OCI-LY1 (cell line): Measurements from ENCODE around the gene HDLBP.

ENCODE experiments used
- H2AFZ ChIP-seq: fragments of 200-600 bp; sonication (generic), shearing (Covaris generic); 2 replicates; pipeline ENCODE4 v1.6.0; 2014; ENCODE audit warnings: antibody characterized with exemption, mild to moderate bottlenecking, low read length
- H3F3A ChIP-seq: fragments of 200-600 bp; sonication (generic), shearing (Covaris generic); 2 replicates; pipeline ENCODE4 v1.6.0; 2014; ENCODE audit warnings: mild to moderate bottlenecking, antibody characterized with exemption, low read length, moderate library complexity; ENCODE audit not compliant: insufficient read depth
- H3K27ac ChIP-seq: fragments of 200-600 bp; sonication (generic); 2 replicates; pipeline ENCODE4 v1.5.1; 2014; ENCODE audit warnings: low read length, mixed run types, mild to moderate bottlenecking, low read depth; ENCODE audit not compliant: poor library complexity, severe bottlenecking
- H3K27me3 ChIP-seq: fragments of 200-600 bp; sonication (generic); 2 replicates; pipeline ENCODE4 v1.6.0; 2014; ENCODE audit warnings: antibody characterized with exemption, mild to moderate bottlenecking, low read length, moderate library complexity; ENCODE audit not compliant: insufficient read depth
- H3K36me3 ChIP-seq: fragments of 200-600 bp; sonication (generic); 2 replicates; pipeline ENCODE4 v1.6.1; 2014; ENCODE audit warnings: mild to moderate bottlenecking, antibody characterized with exemption, low read length, moderate library complexity, mixed read lengths; ENCODE audit not compliant: insufficient read depth
- H3K4me1 ChIP-seq: fragments of 200-600 bp; sonication (generic); 2 replicates; pipeline ENCODE4 v1.5.1; 2014; ENCODE audit warnings: mild to moderate bottlenecking, low read length, moderate library complexity; ENCODE audit not compliant: insufficient read depth, severe bottlenecking
- H3K4me2 ChIP-seq: fragments of 200-600 bp; sonication (generic), shearing (Covaris generic); 2 replicates; pipeline ENCODE4 v1.6.1; 2014; ENCODE audit warnings: low read length
- H3K4me3 ChIP-seq: fragments of 200-600 bp; sonication (generic); 2 replicates; pipeline ENCODE4 v1.5.1; 2014; ENCODE audit warnings: low read length, low read depth, mild to moderate bottlenecking, mixed read lengths; ENCODE audit not compliant: poor library complexity, severe bottlenecking
- H3K79me2 ChIP-seq: fragments of 200-600 bp; shearing (Covaris generic); 2 replicates; pipeline ENCODE4 v1.6.1; 2016; ENCODE audit warnings: mixed run types, low read length, mixed read lengths; ENCODE audit not compliant: insufficient read depth
- H3K9ac ChIP-seq: fragments of 200-600 bp; sonication (generic), shearing (Covaris generic); 2 replicates; pipeline ENCODE4 v1.6.1; 2014; ENCODE audit warnings: mild to moderate bottlenecking, low read length, mixed read lengths
- H3K9me2 ChIP-seq: fragments of 200-600 bp; sonication (generic), shearing (Covaris generic); 2 replicates; pipeline ENCODE4 v1.6.1; 2014; ENCODE audit warnings: low read depth, mild to moderate bottlenecking, low read length, mixed read lengths
- H3K9me3 ChIP-seq: fragments of 200-600 bp; shearing (Covaris generic); 2 replicates; pipeline ENCODE4 v1.6.1; 2014; ENCODE audit warnings: low read length, mixed read lengths
- H4K20me1 ChIP-seq: fragments of 200-600 bp; sonication (generic), shearing (Covaris generic); 2 replicates; pipeline ENCODE4 v1.6.0; 2016; ENCODE audit warnings: mild to moderate bottlenecking, low read length; ENCODE audit not compliant: insufficient read depth
- CTCF ChIP-seq: fragments of 200-600 bp; sonication (generic), shearing (Covaris generic); IDR thresholded peaks from 2 replicates; pipeline ENCODE4 v1.5.1; 2017; ENCODE audit warnings: mild to moderate bottlenecking, antibody characterized with exemption, low read length, moderate library complexity, mixed read lengths
- EZH2 ChIP-seq: fragments of 200-600 bp; sonication (generic), shearing (Covaris generic); IDR thresholded peaks from 2 replicates; pipeline ENCODE4 v1.8.0; 2017; ENCODE audit warnings: borderline replicate concordance, mixed run types, mild to moderate bottlenecking, antibody characterized with exemption, low read length, moderate library complexity, mixed read lengths

HDLBP gene

GRCh38 chr2:241329669-241330615 is 14.5 kb upstream of the HDLBP start:
- Histone ChIP-seq H3K4me2 (no peak overlapping the region), H4K20me1 (no peaks in the 10 kb centered on the region), H3K27ac (no peak overlapping the region), H3K9ac (no peak overlapping the region), H3K36me3 (peaks cover 95% of the 10 kb centered on the region), H3K9me3 (no peaks in the 10 kb centered on the region), H2AFZ (no peak overlapping the region), H3K9me2 (no peaks in the 10 kb centered on the region), H3K4me3 (no peak overlapping the region), H3K27me3 (no peaks in the 10 kb centered on the region), H3K79me2 (peaks cover 14% of the 10 kb centered on the region), H3F3A (no peaks in the 10 kb centered on the region), H3K4me1 (peaks cover 8% of the 10 kb centered on the region)
- TF ChIP-seq CTCF (no peak), EZH2 (no peak)

- Histone ChIP-seq H3K9ac (no peak overlapping the region), H3K79me2 (peaks cover 60% of the 10 kb centered on the region), H4K20me1 (no peaks in the 10 kb centered on the region), H3F3A (no peaks in the 10 kb centered on the region; the same call in 1 of the 2 replicates), H3K4me1 (peaks cover 50% of the 10 kb centered on the region), H3K4me3 (no peak overlapping the region), H3K27ac (peak overlapping the region; percentile 81), H3K36me3 (peaks cover 77% of the 10 kb centered on the region), H3K4me2 (peak overlapping the region; percentile 50; the same call in 1 of the 2 replicates), H3K9me2 (no peaks in the 10 kb centered on the region), H3K9me3 (no peaks in the 10 kb centered on the region), H3K27me3 (no peaks in the 10 kb centered on the region), H2AFZ (no peak overlapping the region)
- TF ChIP-seq CTCF: no peak
- TF ChIP-seq EZH2: no peak
Observed at GRCh38 chr2:241325257-241325656, 9.8 kb upstream of the HDLBP start.

- H3K9me2 ChIP-seq: no peaks in the 10 kb centered on the region
- H4K20me1 ChIP-seq: no peaks in the 10 kb centered on the region
- H3K27me3 ChIP-seq: no peaks in the 10 kb centered on the region
- H3K9ac ChIP-seq: peak overlapping the region; percentile 37; the same call in 1 of the 2 replicates
- peaks cover 55% of the 10 kb centered on the region for H3K4me1 ChIP-seq
- H3K79me2 ChIP-seq: peaks cover 65% of the 10 kb centered on the region
- H3K36me3 ChIP-seq: peaks cover 77% of the 10 kb centered on the region
- peak overlapping the region; percentile 50 for H3K4me2 ChIP-seq
- TF ChIP-seq CTCF: no peak
- no peak for TF ChIP-seq EZH2
- H3F3A ChIP-seq: no peaks in the 10 kb centered on the region; the same call in 1 of the 2 replicates
- H3K4me3 ChIP-seq: peak overlapping the region; percentile 28
- H2AFZ ChIP-seq: no peak overlapping the region
- peak overlapping the region; percentile 81 for H3K27ac ChIP-seq
- no peaks in the 10 kb centered on the region for H3K9me3 ChIP-seq
Observed at GRCh38 chr2:241324775-241325174, 9.3 kb upstream of the HDLBP start.
